GM18870 (cell line): ENCODE results near the gene CCDC182.

Experiments
- ATAC-seq: cut with Tn5 transposase; IDR thresholded peaks from one replicate; pipeline ENCODE4 v1.9.1; 2021; ENCODE audit warnings: moderate library complexity; ENCODE audit not compliant: unreplicated experiment

The CCDC182 gene

DNA sequence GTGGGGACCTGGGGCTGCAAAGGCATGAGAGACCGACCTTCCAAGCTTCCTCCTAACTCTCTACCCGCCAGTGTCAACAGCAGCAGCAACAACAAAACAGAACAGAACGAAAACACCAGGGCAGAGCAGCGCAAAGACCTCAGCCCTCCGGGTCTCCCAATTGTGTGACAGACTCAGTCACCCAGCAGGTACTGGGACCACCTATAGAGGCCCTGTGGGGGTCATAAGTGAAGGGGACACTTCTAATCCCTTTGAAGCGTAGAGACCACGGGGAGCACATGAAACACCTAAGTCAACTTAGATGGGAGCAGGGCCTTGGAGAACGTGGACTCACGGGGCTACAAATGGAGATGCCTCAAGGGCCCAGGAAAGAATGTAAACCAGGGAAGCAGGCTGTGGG is 12.6 kb upstream of the CCDC182 start:
- ATAC-seq = no peak

- no peak for ATAC-seq
These were observed 11.9 kb upstream of the CCDC182 start for GRCh38 chr17:57756951-57757350.

DNA sequence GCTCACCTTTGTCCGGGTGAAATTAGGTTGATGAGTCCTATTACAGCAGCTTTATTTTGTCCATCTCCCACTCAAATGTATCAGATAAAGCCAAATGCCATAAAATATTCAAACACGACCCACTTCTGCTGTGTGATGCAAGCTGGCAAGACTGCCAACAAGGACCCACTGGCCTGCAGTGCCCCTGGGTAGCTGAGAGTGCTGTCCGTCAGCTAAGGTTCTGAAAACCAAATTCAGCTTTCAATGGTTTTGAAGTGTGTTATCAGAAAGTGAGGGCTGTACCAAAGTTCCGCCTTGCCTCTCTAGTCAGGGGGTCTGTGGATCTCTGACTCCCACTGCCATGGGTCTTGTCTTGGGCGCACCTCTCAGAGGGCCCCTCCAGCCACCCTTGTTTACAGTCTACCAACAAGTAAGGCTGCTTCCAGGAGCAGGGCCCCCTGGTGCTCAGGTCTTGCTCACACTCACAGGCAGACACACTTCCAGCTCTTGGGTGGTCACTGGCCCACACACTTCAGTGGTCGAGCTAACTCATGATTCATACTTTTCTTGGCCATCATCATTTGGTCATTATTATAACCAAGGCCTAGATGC is 10.5 kb upstream of the CCDC182 start:
- no peak for ATAC-seq

GRCh38 chr17:57752031-57752905 is 7.2 kb upstream of the CCDC182 start:
- no peak for ATAC-seq

DNA sequence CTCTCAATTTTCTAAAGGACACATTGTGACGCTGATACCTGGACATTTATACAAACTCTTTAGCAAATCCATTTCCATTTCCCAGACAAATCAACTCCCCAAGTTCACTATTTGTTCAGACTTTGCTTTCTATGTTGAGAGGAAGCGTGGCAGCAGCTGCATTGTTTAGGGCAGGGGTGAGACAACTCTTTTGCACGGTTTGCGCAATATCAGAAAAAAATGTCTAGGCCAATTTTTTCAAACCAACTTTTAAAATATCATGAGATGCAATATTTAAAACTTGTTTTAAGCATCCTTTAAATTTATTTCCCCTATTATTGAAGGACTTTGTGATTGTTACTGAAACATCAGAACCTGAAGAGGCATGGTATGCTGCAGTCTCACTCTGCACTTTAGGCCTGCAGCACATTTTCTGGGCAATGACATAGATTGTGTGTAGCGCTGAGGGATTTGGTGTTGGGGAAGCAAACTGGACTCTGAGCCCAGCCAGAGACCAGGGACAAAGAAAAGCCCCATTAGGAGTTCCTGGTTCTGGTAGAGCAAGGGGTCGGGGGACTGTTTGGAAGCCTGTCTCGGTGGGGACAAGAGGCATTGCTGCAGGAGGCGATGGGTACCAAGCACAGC is 6.4 kb upstream of the CCDC182 start:
- no peak for ATAC-seq

GRCh38 chr17:57750895-57751294 is 5.8 kb upstream of the CCDC182 start:
- ATAC-seq = no peak

DNA sequence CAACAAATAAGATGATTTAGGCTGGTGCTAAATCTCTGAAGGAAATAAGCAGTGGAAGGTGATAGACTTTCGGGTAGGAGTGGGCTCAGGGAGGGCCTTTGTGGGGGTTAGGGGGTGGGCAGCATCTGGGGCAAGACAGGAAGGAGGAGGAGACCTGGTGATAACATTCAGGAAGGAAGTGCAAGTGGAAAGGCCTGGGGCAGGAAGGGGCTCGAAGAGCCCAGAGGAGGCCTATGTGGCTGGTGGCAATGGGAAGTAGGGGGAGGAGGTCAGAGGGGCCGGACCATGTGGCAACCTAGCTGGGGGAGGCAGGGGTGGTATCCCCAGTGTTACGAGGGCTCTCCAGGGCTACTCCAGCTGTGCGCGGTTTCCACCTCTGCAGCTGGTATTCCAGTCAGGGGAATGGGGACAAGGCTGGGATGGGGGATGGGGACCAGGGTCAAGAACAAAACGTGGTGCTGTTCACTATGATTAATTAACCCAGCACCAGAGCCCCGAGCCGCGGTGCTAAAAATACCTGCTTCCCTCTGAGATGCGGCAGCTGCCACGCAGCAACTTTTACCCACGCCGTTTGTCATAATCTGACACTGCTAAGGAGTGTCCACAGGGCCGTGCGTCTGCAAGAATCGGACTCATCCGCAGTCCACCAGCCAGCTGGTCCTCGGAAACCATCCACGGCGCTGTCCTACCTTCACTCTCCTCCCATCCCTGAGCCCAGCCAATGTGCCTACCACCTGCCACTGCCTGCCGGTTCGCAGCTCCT is 5.2 kb upstream of the CCDC182 start:
- no peak for ATAC-seq

- ATAC-seq = no peak
These were observed 4.6 kb upstream of the CCDC182 start for GRCh38 chr17:57749701-57750100.

DNA sequence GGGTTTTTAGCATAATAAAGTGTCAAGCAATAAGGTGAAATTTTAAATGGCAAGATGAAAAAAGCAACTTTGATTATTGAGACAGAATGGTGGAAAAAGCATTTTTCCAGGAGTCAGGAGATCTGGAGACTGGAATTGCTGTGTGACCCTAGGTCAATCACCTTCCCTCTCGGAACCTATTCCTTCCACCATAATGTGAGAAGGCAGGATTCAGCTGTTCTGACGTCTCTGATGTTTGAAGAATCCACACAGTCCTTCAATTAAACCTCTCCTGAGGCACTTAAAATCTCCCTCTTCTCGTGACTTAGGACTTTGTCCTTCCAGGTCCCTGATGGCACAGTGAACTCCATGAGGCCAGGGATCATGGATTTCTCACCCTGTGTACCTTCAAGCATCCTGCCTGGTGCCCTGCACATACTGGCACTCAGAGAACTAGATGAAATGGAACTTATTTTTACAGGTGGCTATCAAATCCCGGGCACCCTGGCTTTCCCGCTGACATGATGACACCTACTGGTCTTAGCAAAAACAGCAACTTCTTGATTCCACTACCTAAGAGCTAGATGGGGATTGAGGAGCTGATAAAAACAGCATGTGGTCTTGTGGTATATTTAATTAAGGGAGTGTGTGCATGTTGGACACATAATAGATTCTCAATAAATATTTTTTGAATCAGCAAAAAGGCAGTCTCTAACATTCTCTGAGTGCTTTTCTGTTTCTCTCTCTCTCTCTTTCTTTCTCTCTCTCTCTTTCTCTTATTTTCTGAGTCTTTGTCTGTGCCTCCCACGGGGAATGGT is 2.3 kb upstream of the CCDC182 start:
- no peak for ATAC-seq

DNA sequence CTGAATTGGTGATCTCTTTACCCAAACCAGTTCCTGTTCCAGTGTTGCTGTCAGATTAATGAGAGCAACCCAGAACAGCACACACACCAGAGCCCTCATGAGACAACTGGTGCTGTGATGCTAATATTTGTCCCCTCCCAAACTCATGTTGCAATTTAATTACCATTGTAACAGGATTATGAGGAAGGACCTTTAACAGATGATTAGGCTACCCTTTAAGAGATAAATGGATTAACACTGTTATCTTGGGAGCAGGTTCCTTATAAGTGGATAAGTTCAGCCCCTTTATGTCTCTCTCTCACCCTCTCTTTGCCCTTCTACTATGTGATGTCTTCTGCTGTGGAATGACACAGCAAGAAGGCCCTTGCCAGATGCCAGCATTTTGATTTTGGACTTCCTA is 1.1 kb upstream of the CCDC182 start:
- no peak for ATAC-seq

GRCh38 chr17:57744195-57745170 is 616 bp downstream of the CCDC182 start:
- no peak for ATAC-seq

GRCh38 chr17:57740235-57740528 is 4.9 kb downstream of the CCDC182 start:
- ATAC-seq = no peak

DNA sequence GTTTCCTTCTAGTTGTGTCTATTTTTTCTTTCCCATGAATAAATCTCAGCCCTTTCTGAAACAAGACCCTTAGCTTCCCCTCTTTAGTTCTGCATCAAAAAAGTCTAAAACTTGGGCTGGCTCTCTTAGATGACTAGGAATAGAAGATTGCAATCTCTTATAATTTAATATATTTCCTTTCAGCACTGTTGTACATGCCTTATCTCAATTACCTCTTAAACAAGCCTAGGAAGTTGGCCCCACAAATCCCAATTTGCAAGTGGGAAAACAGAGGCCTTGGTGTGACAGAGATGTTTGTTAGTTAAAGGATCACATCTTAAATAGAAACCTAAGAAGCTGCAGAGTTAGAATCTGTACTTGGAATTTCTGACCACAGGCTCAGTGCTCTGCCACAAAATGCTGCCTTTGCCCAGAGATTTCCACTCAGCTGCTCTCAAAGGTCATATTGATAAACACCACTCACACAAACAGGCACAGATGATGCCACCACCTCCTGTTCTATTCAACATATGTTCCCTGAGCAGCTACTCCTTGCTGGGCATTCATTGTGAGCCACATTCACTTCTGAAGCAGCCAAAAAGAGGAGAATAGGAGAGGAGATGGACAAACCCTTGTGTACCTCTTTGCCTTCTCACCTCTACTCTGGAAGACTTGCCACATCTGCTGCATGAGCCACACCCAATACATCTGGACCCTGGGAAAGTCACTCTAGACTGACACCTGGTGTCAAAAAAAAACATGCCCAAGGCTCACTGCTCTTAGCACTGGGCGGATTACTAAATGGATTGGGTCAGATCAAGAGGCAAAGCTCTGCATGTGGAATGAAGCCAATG is 5.5 kb downstream of the CCDC182 start:
- no peak for ATAC-seq

DNA sequence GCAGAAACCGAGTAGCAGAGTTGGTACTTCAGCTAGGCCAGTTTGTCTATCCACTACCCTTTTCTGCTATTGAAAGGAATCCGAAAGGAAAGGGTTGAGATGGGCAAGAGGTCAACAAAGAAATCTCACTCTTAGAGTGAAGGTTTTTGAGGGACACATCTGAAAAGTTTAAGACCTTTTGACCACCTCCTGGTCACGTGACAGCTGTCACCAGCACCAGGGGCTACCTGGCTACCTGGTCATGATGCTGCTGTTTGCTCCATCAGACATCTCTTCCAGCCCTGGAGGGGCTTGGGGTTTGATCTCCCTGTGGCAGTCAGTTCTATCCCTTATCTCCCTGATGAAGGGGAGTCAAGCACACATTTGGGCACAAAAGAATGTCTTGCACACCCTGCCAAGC is 7.6 kb downstream of the CCDC182 start:
- no peak for ATAC-seq

DNA sequence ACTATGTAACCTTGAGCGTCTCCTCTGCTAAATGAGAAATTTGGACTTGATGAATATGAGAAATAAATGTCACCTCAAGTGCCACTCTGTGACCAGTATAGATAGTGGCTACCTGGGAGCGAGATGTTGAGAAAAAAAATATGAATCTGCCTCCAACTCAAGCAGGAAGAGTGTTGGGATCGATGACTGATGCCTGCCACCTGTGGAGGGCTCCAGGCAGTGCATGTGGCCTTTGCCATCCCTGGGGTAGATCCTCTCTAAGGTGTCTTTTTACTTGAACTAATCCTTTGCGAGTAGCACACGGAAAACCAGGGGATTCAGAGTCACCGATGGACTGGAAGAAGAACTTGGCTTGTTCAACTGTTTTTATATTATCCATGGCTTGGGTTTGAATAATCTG is 9.4 kb downstream of the CCDC182 start:
- no peak for ATAC-seq

GRCh38 chr17:57735230-57735629 is 9.9 kb downstream of the CCDC182 start:
- ATAC-seq = no peak

DNA sequence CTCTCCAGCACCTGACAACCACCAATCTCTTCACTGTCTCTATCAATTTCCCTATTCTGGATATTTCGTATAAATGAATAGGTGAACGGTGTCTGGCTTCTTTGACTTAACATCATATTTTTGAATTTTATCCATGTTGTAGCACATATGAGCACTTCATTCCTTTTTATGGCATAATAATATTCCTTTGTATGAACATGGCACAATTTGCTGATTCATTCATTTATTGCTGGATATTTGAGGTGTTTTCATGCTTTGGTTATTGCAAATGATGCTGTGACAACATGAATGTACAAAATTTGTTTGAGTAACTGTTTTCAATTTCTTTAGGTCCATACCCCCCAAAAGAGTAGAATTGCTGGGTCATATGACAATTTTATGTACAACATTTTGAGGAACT is 12.0 kb downstream of the CCDC182 start:
- ATAC-seq = no peak

DNA sequence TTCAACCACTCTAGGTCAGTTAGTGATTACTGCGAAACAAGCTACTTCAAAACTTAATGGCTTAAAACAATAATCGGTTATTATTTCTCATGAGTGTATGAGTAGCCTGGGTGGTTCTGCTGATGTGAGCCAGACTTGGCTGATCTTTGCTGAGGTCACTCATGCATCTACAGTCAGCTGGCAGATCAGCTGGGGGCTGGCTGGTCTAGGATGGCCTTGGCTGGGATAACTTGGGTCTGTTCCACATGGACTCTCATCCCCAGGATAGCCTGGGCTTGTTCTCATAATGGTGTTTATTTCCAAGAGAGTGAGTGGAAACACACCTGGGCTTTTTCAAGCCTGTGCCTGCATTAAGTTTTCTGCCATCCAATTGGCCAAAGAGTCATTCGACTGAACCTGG is 13.0 kb downstream of the CCDC182 start:
- ATAC-seq = no peak
